SIG-M5 treated with dmso at 0.1 percent for 504 hours (cell line): ENCODE data around the gene ACP7.
"Not testable (repeated sequence)": the region's sequence is repeated elsewhere in the genome, so short reads cannot be mapped to it uniquely, and the experiment has no call there.

ENCODE experiments used
- DNase-seq: peaks from one replicate; lab custom pipeline; 2025; ENCODE audit not compliant: unreplicated experiment; lab: John Stamatoyannopoulos, UW

Gene ACP7, protein sequence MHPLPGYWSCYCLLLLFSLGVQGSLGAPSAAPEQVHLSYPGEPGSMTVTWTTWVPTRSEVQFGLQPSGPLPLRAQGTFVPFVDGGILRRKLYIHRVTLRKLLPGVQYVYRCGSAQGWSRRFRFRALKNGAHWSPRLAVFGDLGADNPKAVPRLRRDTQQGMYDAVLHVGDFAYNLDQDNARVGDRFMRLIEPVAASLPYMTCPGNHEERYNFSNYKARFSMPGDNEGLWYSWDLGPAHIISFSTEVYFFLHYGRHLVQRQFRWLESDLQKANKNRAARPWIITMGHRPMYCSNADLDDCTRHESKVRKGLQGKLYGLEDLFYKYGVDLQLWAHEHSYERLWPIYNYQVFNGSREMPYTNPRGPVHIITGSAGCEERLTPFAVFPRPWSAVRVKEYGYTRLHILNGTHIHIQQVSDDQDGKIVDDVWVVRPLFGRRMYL

DNA sequence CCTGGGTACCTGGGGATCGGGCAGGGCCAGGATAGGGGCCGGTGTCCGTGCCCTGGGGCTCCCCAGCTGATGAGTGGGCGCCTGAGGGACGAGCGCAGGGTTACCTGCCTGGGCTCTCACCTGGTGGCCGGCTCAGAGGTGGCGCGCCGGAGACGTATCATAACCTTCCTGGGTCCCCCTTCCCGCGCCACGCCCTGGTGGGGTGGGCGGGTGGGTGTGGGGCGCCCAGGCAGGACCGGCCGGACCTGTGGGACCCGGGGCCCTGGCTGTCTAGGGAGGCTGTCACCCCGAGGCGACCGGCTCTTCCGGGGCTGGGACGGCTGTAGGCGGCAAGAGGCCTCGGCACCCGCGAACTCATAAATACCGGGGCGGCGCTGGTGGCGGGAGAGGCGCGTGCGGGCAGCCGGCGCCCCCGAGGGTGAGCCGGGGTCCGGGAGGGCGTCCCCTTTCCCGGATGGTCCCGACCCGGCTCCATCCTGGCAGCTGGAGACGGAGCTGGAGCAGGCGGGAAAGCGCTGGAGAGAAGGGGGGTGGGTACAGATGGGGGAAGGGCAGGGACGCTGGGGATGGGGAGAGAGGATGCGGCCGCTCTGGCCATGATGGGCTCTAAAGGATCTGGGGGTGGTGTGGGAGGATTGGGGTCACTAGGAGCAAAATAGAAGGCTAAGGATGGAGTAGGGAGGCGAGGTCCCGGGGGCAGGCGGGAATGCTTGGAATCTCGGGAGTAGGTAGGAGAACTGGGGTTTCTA lies at the start of gene ACP7:
Gene ACP7, plus strand, starts transcription at position 386 of the 749 bp plus-strand sequence. CDS start 902 bp downstream, outside the sequence.
- DNase-seq = no peak

DNA sequence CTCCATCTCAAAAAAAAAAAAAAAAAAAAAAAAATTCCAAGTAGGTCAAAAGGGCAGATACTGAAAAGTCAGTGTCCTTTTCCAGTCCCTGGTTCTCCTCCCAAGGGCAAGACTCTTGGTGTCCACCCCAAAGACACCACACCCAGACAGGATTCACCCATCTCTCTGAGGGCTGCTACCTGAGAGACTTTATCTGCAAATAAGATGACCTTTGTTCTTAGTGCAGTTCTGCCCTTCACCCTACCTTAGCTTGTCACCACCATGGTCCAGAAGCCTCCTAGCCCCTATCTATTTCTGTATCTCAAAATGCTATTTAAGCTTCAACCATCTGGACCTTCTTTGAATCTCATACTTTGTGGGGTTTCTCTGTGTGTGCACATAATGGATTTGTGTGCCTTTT lies 47.6 kb upstream of the ACP7 start:
- DNase-seq = no peak

DNA sequence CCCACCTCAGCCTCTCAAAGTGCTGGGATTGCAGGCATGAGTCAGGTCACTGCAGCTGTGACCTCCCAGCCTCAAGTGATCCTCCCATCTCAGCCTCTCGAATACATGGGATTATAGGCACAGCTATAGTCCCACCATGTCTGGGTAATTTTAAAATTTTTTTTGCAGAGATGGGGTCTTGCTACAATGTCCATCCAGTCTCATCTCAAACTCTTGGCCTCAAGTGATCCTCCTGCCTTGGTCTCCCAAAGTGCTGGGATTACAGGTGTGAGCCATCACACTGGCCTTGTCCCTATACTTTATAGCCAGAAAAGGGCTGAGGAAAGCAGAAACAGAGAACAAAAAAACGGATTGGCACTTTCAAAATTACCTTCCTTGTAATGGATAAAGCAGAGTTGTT lies 47.0 kb upstream of the ACP7 start:
- no peak for DNase-seq

DNA sequence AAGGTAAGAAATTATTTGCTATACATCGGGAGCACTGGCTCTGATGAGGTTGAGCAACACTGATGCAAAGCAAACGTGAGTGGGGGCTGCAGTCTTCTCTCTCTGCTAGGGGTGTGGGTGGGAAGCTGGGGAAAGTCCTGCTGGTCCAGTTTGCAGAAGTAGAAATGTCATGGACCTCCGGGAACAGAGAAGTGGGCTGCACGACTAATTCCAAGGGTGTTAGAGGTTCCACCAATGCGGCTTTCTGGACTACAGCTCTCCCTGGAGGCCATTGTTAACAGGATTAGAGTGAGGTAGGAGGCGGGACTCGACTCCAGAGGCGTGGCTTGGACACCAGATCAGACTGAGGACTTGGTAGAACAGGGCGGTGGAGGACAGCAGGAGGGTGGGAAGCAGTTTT lies 46.1 kb upstream of the ACP7 start:
- peak; percentile 29 for DNase-seq

DNA sequence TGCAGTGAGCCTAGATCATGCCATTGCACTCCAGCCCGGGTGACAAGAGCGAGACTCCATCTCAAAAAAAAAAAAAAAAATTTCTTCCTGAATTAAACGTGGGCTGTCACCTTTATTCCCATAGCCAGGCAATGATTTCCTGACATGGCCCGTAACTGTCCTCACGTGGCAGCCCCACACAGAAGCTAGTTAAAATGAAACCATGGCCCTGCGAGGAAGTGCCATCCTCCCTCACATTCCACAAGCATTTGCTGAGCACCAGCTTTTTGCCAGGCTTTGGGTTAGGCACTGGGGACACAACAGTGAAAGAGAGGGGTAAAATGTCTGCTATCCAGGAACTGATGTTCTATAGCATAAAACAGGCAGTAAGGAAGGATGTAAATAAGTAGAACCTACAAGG lies 38.7 kb upstream of the ACP7 start:
- DNase-seq = no peak

DNA sequence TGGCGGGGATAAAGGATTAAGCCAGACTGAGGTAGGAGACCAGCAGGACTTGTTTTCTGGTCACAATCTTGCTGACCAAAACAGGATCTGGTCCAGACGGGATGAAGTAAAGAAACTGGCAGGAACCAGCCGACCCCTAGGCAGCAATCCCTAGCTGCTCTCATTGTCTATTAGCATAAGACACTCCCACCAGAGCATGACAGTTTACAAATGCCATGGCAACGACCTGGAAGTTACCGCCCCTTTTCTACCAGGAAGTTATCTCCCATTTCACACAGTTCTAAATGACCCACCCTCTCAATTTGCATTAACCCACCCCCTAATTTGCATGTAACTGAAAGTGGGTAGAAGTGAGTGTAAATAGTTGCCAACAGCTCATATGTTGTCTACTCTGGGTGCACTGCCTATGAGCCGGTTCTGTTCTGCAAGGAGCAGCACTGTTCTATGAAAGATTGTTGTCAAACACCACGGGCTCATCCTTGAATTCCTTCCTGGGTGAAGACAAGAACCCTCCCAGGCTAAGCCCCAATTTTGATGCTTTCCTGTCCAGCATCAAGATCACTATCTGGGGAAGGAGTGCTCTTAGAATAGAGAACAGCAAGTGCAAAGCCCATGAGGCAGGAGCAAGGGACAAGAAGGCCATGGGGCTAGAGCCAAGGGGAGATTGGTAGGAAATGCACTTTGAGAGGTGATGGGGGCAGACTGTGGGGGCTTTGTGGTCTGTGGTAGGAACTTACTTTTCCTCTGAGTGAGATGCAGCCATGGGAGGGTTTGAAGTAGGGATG lies 37.9 kb upstream of the ACP7 start:
- DNase-seq = peak; percentile 62

DNA sequence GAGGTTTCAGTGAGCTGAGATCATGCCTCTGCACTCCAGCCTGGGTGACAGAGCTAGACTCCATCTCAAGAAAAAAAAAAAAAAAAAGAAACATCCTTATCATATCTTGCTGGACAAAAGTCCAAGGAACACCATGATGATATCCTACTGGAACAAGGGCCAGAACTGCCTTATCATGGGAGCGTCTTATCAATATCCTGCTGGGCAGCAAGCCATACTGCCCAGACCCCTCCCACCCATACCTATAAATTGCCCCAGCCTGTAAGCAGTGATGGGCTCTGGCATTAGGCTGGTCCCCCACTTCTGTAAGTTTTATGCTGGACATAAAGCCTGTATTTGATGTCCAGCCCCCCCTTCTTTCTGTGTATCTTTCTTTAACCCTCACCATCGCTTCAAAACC lies 37.1 kb upstream of the ACP7 start:
- DNase-seq = no peak

DNA sequence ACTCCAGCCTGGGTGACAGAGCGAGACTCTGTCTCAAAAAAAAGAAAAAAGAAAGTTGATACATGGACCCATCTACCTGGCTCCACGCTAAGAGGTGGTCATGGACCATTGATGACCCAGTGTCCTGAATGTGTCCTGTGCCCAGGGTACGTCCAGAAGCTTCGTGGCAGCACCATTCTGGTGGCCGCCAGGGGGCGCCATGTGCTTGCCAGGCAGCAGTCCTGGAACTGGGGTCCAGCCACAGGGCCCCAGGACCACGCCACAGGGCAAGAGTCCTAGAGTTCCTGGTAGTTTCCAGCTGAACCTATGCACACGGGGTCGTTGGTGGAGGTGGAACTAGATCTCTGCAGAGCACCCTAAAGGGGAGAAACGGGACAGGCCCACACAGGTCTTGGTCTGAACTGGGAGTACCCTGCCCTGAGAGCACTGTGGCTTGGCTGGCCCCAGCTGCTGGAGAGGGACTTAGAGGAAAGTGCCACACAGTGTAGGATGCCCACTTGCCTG lies 31.9 kb upstream of the ACP7 start:
- peak; percentile 13 for DNase-seq

DNA sequence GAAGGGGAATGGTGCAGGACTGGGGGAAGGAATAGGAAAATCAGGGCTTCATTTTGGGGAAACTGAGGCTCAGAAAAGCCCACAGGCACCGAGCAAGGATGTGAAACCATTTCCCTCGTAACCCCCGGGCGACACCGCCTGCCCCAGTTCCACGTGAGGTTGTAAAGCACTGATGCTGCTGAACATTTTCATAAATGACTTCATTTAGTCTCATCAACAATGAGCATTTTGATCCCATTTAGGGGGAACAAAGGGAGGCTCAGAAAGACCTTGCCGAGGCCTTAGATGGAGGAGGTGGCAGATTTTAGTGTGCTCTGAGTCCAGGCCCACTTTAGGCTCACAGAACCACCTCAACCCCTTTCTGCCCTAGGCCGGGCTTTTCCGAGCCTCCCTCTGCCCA lies 31.3 kb upstream of the ACP7 start:
- DNase-seq = no peak

DNA sequence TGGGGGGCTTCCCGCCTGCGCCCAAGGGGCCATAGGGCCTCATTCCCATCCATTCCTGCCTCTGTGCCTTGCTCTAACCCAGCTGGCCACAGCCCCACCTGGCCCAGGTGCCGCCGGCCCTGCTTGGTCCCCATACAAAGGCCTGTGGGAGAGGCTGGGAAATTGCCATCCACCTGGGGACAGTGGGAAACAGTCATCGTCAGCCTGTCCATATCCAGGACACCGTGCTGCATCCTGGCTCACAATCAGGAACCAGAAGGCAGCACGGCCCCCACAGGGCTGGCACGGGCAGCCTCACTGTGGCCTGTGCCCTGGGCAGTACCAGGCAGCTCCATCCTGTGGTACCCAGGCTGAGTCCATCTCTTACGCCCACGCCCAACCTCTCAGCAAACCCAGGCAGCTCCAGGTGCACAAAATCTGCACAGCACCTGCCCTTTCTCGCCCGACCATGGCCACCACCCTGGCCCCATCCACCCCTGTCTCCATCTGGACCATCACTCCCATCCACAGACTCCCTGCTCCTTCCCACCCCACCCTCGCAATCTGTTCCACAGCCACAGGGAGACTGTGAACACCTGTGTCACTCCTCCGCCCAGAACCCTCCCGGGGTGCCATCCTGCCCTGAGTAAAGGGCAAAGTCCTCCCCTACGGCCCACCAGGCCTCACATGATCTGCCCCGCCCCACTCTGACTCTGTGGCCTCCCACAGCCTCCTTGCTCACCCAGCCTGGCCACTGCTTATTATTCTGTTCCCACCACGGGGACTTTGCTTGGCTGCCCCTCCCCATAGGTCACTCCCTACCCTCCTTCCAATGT lies 30.7 kb upstream of the ACP7 start:
- DNase-seq = no peak

DNA sequence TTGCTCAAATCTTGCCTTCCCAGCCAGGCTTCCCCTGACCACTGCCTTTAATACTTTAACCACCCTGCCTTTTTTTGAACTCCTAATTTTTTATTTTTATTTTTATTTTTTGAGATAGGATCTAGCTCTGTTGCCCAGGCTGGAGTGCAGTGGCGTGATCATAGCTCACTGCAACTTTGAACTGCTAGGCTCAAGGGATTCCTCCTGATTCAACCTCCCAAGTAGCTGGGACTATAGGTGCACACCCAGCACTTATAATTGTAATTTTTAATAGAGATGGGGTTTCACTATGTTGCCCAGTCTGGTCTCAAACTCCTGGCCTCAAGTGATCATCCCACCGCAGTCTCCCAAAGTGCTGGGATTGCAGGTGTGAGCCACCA lies 30.1 kb upstream of the ACP7 start:
- DNase-seq = no peak

DNA sequence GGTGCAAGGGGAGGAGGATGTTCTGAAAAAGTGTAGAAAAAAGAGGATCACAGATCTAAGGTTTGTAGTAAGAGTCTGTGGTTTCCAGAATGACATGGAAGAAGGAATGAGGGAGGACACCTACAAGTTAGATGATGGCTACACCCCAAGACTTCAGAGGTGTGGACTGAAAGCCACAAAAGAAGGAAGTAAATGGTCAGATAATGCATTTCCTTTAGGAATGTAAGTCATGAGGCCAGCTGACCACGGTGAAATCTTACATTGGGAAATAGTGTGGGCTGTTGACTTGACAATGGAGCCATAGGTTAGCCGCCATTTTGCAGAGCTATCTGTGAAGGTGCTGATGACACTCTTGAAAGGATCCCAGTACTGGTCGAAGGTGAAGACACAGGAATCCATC lies 26.6 kb upstream of the ACP7 start:
- DNase-seq = no peak

DNA sequence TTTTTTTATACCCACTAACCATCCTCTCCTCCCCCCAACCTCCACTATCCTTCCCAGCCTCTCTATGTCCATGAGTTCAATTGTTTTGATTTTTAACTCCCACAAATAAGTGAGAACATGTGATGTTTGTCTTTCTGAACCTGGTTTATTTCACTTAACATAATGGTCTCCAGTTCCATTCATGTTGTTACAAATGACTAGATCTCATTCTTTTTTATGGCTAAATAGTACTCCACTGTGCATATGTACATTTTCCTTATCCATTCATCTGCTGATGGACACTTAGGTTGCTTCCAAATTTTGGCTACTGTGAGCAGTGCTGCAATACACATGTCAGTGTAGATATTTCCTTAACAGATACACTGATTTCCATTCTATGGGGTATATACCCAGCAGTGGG lies 24.9 kb upstream of the ACP7 start:
- DNase-seq = no peak

DNA sequence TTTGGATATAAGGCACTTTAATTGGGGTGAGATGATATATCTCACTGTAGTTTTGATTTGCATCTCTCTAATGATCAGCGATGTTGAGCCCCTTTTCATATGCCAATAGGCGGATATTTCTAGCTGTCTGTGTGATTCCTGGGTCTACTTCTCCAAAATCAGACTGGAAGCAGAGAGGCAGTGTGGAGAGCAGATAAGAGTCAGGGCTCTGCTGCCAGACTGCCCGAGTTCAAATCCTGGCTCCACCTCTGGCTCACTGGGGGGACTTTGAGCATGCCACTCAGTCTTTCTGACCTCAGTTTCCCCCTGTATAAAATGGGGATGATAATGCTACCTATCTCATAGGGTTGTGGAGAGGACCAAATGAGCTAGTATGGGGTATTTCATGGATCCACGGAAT lies 24.0 kb upstream of the ACP7 start:
- DNase-seq = no peak

DNA sequence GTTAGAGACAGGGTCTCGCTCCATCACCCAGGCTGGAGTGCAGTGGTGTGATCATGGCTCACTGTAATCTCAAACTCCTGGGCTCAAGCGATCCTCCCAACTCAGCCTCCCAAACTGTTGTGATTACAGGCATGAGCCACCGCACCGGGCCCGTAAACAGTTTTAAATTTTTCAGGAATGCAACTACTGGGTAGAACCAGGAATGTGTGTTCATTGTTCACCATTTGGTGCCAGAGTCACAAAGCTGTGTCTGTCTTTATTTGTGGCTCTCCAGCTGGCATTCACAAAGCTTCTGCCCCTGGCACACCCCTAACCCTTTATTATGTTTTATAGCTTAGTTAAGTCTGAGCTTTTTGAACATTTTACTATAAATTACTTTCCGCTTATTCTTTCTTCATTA lies 19.8 kb upstream of the ACP7 start:
- no peak for DNase-seq

DNA sequence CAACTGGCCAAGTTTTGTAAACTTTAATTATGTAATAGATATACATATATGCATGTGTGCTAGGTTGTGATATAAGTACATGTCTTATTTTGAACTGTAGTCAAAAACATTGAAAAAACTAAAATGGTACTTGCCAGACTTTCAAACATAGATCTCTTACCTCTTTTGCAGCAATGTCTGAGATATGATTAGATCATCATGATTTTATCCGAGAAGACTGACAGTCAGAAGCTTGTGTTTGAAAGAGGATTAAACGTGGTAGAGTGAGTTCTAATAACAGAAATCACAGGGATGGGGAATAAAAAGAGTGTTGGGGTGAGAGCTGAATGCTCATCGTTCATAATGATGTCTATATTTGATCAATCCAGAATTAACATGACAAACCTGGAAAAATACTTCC lies 18.2 kb upstream of the ACP7 start:
- no peak for DNase-seq

DNA sequence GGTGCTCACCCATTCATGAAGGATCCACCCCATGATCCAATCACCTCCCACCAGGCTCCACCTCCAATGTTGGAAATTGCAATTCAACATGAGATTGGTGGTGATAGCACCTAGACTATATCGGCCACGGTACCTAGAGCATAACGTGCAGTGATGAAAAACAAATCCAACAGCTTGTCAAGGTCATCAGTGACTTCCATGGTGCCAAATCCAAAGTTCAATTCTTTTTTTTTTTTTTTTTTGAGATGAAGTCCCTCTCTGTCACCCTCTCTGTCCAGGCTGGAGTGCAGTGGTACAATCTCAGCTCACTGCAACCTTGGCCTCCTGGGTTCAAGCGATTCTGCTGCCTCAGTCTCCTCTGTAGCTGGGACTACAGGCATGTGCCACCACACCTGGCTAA lies 17.1 kb upstream of the ACP7 start:
- no peak for DNase-seq

DNA sequence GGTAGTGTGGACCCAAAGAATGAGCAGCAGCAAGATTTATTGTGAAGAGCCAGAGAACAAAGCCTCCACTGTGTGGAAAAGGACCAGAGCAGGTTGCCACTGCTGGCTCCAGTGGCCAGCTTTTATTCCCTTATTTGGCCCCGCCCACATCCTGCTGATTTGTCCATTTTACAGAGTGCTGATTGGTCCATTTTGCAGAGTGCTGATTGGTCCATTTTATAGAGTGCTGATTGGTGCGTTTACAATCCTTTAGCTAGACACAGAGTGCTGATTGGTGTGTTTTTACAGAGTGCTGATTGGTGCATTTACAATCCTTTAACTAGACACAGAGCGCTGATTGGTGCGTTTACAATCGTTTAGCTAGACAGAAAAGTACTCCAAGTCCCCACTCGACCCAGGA lies 15.9 kb upstream of the ACP7 start:
- DNase-seq = not testable (repeated sequence)

DNA sequence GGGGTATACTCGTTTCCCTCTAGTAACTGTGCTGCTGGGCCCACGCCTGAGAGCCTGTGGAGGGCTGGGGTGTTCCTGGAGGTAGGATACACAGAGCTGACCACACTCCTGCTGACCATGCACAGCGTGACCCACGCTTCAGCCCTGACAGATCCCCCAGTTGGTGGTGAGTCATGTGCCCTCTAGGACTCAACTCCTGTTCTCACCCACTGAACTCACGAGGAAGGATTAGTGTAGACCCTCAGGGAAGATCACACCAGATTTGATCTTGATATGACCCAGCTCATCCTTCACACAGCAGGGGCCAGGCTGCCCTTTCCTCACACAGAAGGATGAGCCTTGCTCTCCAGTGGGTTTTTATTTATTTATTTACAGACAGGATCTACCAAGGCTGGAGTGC lies 13.3 kb upstream of the ACP7 start:
- DNase-seq = no peak

DNA sequence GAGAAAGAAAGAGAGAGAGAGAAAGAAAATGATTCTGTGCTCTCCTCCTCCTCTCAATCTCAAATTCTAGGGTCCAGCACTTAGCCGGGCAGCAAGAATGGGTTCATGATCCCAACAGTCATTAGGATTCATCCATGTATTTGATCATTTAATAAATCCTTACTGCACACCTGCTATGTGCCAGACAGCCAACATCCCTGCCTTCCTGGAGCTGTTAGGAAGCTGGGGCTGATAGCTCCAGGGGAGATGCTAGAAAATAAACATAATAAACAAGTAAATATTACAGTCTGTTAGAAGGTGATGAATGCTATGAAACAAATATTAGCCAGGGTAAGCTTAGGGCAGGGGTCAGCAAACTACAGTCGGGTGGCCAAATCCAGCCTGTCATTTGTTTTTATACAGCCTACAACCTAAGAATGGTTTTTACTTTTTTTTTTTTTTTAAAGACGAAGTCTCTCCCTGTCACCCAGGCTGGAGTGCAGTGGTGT lies 9.9 kb upstream of the ACP7 start:
- no peak for DNase-seq

DNA sequence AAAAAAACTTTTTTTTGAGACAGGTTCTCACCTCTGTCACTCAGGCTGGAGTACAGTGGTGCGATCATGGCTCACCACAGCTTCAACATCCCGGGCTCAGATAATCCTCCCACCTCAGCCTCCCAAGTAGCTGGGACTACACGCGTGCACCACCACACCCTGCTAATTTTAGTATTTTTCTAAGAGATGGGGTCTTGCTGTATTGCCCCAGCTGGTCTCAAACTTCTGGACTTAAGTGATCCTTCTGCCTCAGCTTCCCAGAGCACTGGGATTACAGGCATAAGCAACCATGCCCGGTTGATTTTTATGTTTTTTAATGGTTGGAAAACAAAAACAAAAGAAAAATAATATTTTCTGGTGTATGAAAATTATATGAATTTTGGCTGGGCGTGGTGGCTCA lies 9.2 kb upstream of the ACP7 start:
- no peak for DNase-seq
